AG09319 (cell line): Measurements from ENCODE around the gene MAPK12.
A peak's percentile ranks its signal among the peaks of the same experiment; 100 is the strongest.
"Not testable (repeated sequence)": the region's sequence is repeated elsewhere in the genome, so short reads cannot be mapped to it uniquely, and the experiment has no call there.

Experiments used
- DNase-seq: peaks from one replicate; pipeline ENCODE4 v3.0.0-alpha.2; 2010; ENCODE audit warnings: low read depth; ENCODE audit errors: extremely low read depth
- CTCF ChIP-seq: IDR thresholded peaks from 2 replicates; pipeline ENCODE4 v1.5.1; 2011; ENCODE audit warnings: low read depth, mild to moderate bottlenecking, inconsistent platforms, low read length, moderate library complexity

The MAPK12 gene

DNA sequence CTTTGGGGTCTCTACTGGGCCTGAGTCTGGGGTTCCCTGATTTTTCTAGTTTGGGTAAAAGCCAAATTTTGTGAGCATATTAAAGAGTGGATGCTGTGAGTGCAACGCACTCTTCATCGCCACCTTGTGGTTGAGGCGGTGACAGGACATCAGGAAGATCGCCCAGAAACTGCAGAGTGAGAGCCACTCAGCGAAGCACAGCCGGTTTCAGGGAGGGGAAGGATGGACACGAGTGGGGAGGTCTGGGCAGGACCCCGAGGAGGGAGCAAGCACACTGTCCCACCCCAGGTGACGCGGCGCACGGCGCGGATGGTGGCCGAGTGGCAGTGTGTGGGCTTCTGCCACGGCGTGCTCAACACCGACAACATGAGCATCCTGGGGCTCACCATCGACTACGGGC, 51.6 kb downstream of the MAPK12 start:
- peak; percentile 28 for DNase-seq
- TF ChIP-seq CTCF = peak; percentile 91

GRCh38 chr22:50208939-50209892, 52.3 kb downstream of the MAPK12 start:
- DNase-seq = no peak
- no peak for TF ChIP-seq CTCF

- TF ChIP-seq CTCF = no peak
- no peak for DNase-seq
Observed at GRCh38 chr22:50208430-50208938, 53.0 kb downstream of the MAPK12 start.

- no peak for DNase-seq
- no peak for TF ChIP-seq CTCF
Observed at GRCh38 chr22:50207383-50208140, 53.9 kb downstream of the MAPK12 start.

DNA sequence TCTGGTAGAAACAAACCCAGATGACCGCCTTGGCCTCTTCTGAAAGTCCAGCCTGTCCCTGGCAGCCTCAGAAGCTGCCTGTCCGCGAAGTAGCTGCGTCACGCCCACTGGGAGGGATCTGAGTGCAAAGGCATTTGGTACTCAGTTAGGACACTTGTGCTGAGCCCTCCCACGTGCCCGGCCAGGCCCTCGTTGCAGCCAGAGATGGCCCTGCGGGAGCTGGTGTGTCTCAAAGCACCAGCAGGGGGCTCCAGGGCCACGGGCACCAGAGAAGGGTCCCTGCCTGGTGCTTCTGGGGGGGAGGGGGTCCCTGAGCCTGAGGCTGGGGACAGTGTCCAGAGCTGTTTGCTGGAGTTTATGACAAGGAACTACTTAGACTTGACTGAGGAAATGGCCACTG, 54.9 kb downstream of the MAPK12 start:
- TF ChIP-seq CTCF = peak; percentile 36
- DNase-seq = no peak

GRCh38 chr22:50205781-50206569, 55.5 kb downstream of the MAPK12 start:
- TF ChIP-seq CTCF = no peak
- DNase-seq = no peak

- not testable (repeated sequence) for DNase-seq
Observed at GRCh38 chr22:50204998-50205397, 56.5 kb downstream of the MAPK12 start.
